Epithelial cell of esophagus (primary cell): Measurements from ENCODE around the gene ZPLD1.
A peak's percentile ranks its signal among the peaks of the same experiment; 100 is the strongest.

Experiments
- DNase-seq: peaks from one replicate; pipeline ENCODE4 v3.0.0; 2010; ENCODE audit warnings: low read depth
- H3K4me3 ChIP-seq: 2 replicates; pipeline ENCODE4 v1.5.1; 2011; ENCODE audit warnings: mild to moderate bottlenecking, low read length, control low read depth
- TF ChIP-seq, protein P1 (sequence below): IDR thresholded peaks from 2 replicates; pipeline ENCODE4 v1.5.1; 2011; ENCODE audit warnings: low read depth, mild to moderate bottlenecking, low read length, control low read depth, inconsistent platforms; ENCODE audit not compliant: insufficient read depth; ENCODE audit errors: missing control alignments

ZPLD1 gene

GRCh38 chr3:102483556-102483955 lies 48.7 kb downstream of the ZPLD1 start:
- no peak overlapping the region for H3K4me3 ChIP-seq
- TF ChIP-seq, protein P1, sequence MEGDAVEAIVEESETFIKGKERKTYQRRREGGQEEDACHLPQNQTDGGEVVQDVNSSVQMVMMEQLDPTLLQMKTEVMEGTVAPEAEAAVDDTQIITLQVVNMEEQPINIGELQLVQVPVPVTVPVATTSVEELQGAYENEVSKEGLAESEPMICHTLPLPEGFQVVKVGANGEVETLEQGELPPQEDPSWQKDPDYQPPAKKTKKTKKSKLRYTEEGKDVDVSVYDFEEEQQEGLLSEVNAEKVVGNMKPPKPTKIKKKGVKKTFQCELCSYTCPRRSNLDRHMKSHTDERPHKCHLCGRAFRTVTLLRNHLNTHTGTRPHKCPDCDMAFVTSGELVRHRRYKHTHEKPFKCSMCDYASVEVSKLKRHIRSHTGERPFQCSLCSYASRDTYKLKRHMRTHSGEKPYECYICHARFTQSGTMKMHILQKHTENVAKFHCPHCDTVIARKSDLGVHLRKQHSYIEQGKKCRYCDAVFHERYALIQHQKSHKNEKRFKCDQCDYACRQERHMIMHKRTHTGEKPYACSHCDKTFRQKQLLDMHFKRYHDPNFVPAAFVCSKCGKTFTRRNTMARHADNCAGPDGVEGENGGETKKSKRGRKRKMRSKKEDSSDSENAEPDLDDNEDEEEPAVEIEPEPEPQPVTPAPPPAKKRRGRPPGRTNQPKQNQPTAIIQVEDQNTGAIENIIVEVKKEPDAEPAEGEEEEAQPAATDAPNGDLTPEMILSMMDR, result no peak
- DNase-seq, result peak; percentile 73

- H3K4me3 ChIP-seq, result no peak overlapping the region
- TF ChIP-seq, protein P1, result no peak
- no peak for DNase-seq
These were observed 49.5 kb downstream of the ZPLD1 start for GRCh38 chr3:102484363-102484762.

DNA sequence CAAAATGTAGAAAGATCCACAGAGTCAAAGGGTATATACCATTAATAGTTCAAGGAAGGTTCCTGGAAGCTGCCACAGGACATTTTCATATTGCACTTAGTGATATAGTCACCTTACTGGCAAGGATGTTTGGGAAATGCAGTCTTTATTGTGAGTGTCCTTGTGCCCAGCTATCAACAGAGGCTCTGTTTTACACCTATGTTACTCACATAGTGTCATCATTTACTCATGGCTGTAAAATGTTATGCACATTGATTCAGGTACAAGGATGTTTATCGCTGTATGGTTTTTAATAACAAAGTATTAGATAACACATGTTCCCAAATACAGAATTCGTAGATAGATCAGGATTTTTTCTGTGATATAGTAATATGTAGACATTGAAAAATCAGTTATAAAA lies 50.9 kb downstream of the ZPLD1 start:
- DNase-seq, result peak; percentile 48
- no peak overlapping the region for H3K4me3 ChIP-seq
- TF ChIP-seq, protein P1, result no peak

- no peak for DNase-seq
- TF ChIP-seq, protein P1, result no peak
- no peak overlapping the region for H3K4me3 ChIP-seq
These were observed 53.5 kb downstream of the ZPLD1 start for GRCh38 chr3:102488331-102488730.

GRCh38 chr3:102492300-102492699 lies 57.5 kb downstream of the ZPLD1 start:
- TF ChIP-seq, protein P1, result no peak
- DNase-seq, result no peak
- H3K4me3 ChIP-seq, result no peak overlapping the region

DNA sequence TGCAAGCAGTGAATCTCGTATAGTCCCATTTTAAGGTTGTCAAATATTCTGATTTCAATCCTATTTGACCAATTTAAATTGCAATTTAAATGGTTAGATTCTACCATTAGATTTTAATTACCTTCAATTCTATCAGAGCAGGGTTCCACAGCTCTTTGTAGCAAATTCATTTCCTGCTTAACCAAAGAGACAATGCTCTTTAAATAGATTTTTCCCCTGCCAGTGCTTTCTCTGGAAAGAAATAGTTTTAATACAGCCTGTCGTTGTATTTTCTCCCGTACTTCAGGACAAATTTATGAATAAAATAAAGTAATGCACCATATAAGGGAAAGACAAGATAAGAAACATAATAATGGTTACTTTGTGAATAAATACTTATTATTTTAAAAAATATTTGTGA lies 62.8 kb downstream of the ZPLD1 start:
- TF ChIP-seq, protein P1, result no peak
- no peak overlapping the region for H3K4me3 ChIP-seq
- no peak for DNase-seq

GRCh38 chr3:102505542-102505941 lies 70.7 kb downstream of the ZPLD1 start:
- TF ChIP-seq, protein P1, result no peak

More at GRCh38 chr3:102505542-102505941, 70.7 kb downstream of the ZPLD1 start:
- no peak overlapping the region for H3K4me3 ChIP-seq
- no peak for DNase-seq
